EH (cell line): ENCODE measurements around the gene MANF.
"Not testable (repeated sequence)": the region's sequence is repeated elsewhere in the genome, so short reads cannot be mapped to it uniquely, and the experiment has no call there.

ENCODE experiments used
- DNase-seq: peaks from one replicate; pipeline ENCODE4 v3.0.0-alpha.2; 2015; ENCODE audit warnings: low read depth

The MANF gene

DNA sequence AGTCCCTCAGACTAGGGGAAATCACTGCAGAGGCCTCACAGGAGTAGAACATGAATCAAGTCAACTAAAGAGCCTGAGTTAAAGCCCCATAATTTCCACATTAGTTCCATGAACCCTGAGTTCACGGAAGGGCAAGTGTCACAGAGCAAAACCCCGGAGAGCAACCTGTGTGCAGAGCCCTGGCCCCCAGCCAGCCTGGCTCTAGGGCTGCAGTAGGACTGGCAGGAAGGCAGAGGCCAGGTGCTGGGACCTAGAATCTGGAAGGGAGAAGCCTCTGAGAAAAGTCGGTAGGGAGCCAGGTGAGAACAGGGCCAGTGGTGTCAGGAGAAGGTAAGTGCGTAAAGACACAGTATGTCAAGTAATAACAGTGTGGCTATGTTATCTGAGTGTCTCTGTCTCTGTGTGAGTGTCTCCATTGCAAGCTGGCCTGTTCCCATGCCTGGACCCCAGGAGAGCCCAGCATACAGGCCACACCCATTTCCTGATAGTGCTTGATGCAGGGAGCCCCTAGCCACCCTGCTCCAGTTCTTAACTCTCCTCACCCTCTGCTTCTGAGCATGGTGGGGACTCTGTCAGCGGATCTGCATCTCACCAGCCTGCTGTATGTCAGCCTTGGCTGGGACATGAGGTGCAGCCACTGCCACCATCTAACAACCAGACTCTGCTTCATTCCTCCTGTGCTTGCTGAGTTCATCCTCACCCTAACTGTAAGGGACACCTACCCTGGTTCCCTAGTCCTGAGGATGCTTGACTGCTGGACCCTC, 11.3 kb upstream of the MANF start:
- no peak for DNase-seq

GRCh38 chr3:51374456-51374855, 10.6 kb upstream of the MANF start:
- no peak for DNase-seq

DNA sequence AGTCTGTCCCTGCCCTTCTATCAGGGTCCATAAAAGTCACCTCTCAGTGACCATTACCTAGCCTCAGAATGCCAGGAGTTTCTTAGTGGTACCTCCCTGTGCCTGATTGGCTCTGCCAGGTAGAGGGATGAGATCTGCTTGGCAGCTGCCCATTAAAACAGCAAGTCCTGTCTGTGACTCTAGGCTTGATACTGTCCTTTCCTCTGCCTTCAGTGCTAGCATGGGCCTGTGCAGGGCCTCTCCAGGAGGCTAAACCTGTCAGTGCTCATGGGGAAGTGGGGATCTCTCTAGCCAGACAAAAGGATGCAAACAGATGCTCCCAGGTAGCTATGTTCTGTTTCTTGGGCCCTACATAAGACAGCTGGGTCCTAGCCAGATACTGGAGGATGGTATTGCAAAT, 10.0 kb upstream of the MANF start:
- DNase-seq = no peak

DNA sequence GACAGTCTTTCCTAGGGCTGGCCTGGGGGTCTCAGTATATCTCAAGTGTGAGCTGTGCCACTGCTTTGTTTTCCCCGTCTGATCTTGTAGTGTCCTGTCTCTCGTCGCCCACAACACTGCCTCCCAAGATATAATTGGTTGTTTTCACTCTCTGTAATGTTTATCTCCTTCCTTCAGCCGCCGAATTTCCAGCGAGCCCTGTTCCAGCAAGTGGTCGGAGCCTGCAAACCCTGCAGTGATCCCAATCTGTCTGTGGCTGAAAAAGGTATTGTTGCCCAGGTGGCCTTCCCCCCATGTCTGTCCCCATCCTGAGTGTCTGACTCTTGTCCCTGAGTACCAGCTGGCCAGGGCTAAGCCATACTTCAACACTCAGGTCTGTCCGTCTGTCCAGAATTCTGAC, 9.5 kb upstream of the MANF start:
- no peak for DNase-seq

GRCh38 chr3:51378065-51378464, 7.0 kb upstream of the MANF start:
- DNase-seq = no peak

DNA sequence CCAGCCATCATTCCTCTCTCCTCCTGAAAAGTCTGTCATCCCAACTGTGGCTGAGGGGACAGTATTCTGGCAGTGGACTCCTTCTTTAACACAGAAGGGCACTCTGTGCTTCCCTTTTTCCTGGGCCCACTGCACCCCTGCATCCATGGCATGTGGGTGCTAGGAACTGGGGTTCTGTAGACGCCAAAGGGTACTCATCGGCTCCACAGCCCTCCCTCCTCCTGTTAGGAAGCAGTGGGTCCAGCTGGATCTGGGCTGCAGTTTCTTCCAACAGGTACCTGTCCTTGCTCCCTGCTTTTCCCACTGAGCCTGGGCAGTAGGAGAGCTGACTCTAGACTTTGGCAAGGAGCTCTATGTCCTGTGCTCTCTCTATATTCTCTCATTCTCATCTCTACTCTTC, 6.4 kb upstream of the MANF start:
- no peak for DNase-seq

DNA sequence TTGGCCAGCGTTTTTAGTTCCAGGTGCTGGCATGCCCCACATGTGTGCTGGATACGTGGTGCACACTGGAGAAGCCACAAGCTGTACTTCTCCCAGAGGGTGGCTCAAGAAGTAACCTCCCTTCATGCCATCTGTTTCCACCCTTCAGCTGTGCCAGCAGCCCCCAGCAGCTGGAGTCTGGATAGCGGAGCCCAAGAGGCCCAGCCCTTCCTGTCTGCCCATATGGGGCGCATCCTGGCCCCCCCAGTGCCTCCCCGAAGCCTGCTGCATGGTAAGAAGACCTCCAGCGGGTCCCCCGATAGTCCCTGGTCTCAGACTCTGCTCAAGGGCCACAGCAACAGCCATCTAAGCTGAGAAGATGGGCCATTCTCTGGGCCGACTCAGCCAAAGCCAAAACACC, 5.8 kb upstream of the MANF start:
- DNase-seq = no peak

- no peak for DNase-seq
Measured at GRCh38 chr3:51379746-51380455, 5.2 kb upstream of the MANF start.

GRCh38 chr3:51380601-51381332, 4.3 kb upstream of the MANF start:
- DNase-seq = no peak

- DNase-seq = no peak
Measured at GRCh38 chr3:51381333-51381705, 3.8 kb upstream of the MANF start.

- no peak for DNase-seq
Measured at GRCh38 chr3:51382076-51382745, 2.9 kb upstream of the MANF start.

DNA sequence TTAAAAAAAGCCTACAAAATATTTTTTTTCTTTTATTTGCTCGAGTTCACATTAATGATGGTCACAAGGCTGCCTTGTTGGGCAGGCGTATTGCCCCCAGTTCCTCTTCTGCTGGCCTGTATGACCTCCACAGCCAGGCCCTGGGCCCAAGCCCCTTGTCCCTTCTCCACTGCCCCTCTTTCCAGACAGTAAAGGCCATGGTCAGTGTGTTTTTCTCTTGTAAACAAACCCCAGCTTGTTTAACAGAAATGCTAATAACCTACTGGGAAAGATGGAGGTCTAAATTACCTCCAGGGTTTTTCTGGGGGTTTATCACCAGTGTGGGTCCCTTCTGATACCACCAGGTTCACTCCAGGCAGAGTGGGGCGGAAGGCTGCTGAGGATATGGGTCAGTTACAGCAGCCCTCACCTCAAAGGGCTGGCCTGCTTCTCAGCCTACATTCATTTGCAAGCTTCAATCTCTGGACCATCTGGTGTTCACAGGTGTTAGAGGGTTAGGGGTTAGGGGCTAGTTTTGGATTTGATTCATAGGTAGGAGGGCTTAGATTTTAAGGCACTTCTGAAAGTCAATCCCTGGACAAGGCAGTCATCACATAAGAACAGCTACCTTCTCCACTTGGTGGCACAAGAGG, 2.0 kb upstream of the MANF start:
- DNase-seq = no peak

- DNase-seq = peak; percentile 39
Measured at GRCh38 chr3:51384055-51384725, 901 bp upstream of the MANF start.

- DNase-seq = peak; percentile 22
Measured at GRCh38 chr3:51385621-51386091, 565 bp downstream of the MANF start.

DNA sequence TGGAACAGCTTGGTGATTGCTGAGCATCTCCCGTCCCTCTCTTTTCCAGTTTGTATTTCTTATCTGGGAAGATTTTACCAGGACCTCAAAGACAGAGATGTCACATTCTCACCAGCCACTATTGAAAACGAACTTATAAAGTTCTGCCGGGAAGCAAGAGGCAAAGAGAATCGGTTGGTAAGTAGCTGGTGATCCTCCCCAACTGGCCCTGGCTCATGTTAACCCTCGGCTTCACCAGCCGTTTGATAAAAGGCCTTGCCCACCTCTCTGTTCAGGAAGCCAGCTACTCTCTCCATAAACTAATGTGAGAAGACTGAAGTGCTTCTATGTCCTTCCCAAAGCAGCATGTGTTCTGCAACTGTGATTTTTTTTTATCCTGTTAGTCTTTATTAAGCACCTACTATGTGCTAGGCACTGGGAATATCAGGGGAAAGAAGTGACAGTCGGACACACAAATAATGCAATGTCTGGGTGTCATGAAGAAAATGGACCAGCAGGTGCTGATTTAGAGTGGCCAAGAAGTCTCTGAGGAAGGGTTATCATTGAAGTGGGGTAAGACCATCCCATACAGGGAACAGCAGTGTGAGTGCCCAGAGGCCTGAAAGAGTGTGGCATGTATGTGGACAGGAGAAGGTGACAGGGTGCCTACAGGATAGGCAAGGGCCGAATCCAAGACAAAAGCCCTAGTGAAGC, 1.2 kb downstream of the MANF start:
- DNase-seq = no peak

DNA sequence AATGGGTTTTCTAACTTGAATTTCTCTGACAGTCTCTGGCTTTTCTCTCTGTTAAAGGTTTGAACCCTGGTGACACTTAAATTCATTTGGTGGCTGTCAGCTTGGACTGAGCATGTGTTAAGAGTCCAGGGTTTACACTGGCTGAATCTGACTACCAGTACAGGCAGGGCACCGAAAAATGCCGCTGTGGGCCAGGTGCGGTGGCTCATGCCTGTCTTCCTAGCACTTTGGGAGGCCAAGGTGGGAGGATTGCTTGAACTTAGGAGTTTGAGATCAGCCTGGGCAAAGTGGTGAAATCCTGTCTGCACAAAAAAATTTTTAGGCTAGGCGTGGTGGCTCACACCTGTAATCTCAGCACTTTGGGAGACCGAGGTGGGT, 1.8 kb downstream of the MANF start:
- DNase-seq = no peak

- DNase-seq = not testable (repeated sequence)
Measured at GRCh38 chr3:51387281-51387680, 2.2 kb downstream of the MANF start.

DNA sequence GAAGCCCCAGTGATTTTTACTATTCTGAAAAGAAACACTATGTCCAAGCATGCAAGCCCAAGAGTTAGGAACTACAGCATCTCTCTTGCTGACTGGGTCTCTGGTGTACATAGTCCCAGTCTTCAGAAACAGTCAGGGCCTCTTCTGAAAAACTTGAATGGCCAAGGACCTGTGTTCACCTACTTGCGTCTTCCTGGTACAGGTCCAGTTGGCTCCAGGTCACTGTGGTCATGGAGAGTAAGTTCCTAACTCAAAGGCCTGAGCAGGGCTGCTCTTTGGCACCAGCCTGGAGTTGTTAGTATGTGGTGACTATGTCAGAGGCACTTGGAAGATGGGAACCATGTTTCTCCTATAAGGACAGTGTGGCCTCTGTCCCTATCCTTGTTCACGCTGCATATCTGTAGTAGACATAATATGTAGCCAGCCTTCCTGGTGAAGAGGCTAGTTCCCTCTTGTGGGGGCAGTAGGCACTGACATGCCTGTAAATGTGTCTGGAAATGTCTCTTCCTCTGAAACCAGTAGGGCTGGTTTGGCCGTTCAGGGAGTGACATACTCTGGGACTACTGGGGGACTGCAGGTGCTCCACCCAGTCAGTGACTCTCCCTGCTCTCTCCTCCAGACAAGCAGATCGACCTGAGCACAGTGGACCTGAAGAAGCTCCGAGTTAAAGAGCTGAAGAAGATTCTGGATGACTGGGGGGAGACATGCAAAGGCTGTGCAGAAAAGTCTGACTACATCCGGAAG, 3.4 kb downstream of the MANF start:
- peak; percentile 27 for DNase-seq

GRCh38 chr3:51389423-51390183, 4.5 kb downstream of the MANF start:
- peak; percentile 60 for DNase-seq
